Amygdala (tissue), 56 donors: ENCODE data around the gene GALC.
"Not testable (repeated sequence)": the region's sequence is repeated elsewhere in the genome, so short reads cannot be mapped to it uniquely, and the experiment has no call there.

Experiments used
- DNase-seq, 56 donors: peaks; one replicate each; lab custom pipeline; 2025; lab: John Stamatoyannopoulos, UW

GALC gene

GRCh38 chr14:87992718-87993628 lies at the start of gene GALC:
Gene GALC, minus strand, starts transcription at chr14:87993182. Its CDS starts 18 bp downstream, at chr14:87993164.
- DNase-seq = peak; percentile 67 to 96 (median 90)

- no peak for DNase-seq
Observed at GRCh38 chr14:88040146-88040545, 47.2 kb upstream of the GALC start.

GRCh38 chr14:88039197-88039596 lies 46.2 kb upstream of the GALC start:
- no peak for DNase-seq

- DNase-seq = no peak
Observed at GRCh38 chr14:88037325-88037724, 44.3 kb upstream of the GALC start.

GRCh38 chr14:88036422-88036821 lies 43.4 kb upstream of the GALC start:
- no peak for DNase-seq

- no peak for DNase-seq
Observed at GRCh38 chr14:88034076-88034475, 41.1 kb upstream of the GALC start.

GRCh38 chr14:88032373-88032772 lies 39.4 kb upstream of the GALC start:
- DNase-seq = no peak

GRCh38 chr14:88030892-88031291 lies 37.9 kb upstream of the GALC start:
- DNase-seq = no peak

GRCh38 chr14:88030079-88030478 lies 37.1 kb upstream of the GALC start:
- no peak for DNase-seq

- no peak for DNase-seq
Observed at GRCh38 chr14:88029500-88029899, 36.5 kb upstream of the GALC start.

GRCh38 chr14:88026890-88027289 lies 33.9 kb upstream of the GALC start:
- DNase-seq = no peak

- no peak for DNase-seq
Observed at GRCh38 chr14:88025313-88025712, 32.3 kb upstream of the GALC start.

- DNase-seq = not testable (repeated sequence)
Observed at GRCh38 chr14:88024252-88025086, 31.5 kb upstream of the GALC start.

- DNase-seq = no peak
Observed at GRCh38 chr14:88023658-88024187, 30.7 kb upstream of the GALC start.

GRCh38 chr14:88017535-88017934 lies 24.6 kb upstream of the GALC start:
- DNase-seq = no peak

- DNase-seq = no peak
Observed at GRCh38 chr14:88016768-88017167, 23.8 kb upstream of the GALC start.

- DNase-seq = peak in 53 of 56 donors; percentile 1 to 87 (median 39)
Observed at GRCh38 chr14:88013750-88014349, 20.9 kb upstream of the GALC start.

GRCh38 chr14:88012495-88012894 lies 19.5 kb upstream of the GALC start:
- DNase-seq = no peak

- DNase-seq = no peak
Observed at GRCh38 chr14:88010331-88010730, 17.3 kb upstream of the GALC start.

GRCh38 chr14:88009486-88009885 lies 16.5 kb upstream of the GALC start:
- DNase-seq = no peak
